ENCODE results near the gene ADD1. TPM values are rescaled to one million over a fixed set of nuclear protein-coding genes. Genes with fewer than 3 reads are reported as not detected.

Gene ADD1
- total and polyA plus RNA-seq, 2 donors (not counting 1 experiment from before 2014, with no cell fraction given): 164 to 171 TPM

DNA sequence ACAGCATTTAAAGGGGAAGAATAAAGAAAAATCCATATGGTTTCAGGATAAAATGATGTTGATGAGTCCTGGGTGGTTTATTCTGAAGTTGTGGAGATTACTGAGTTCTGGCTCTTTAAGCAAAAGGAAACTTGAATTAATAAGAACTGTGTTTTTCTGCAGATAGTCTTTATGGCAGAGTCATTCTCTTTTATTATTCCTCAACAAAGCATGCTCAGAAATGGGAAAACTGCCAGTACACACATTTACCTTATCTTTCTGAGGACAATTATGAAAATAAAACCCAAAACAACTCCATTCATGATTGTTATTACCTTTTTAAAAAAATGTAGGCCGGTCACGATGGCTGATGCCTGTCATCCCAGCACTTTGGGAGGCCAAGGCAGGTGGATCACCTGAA, 58.5 kb downstream of the ADD1 start:
- TF ChIP-seq EZH2 (IDR thresholded peaks at IDR 0.05; ENCODE audit: low read length, missing control alignments): no peak
- TF ChIP-seq, protein P1, sequence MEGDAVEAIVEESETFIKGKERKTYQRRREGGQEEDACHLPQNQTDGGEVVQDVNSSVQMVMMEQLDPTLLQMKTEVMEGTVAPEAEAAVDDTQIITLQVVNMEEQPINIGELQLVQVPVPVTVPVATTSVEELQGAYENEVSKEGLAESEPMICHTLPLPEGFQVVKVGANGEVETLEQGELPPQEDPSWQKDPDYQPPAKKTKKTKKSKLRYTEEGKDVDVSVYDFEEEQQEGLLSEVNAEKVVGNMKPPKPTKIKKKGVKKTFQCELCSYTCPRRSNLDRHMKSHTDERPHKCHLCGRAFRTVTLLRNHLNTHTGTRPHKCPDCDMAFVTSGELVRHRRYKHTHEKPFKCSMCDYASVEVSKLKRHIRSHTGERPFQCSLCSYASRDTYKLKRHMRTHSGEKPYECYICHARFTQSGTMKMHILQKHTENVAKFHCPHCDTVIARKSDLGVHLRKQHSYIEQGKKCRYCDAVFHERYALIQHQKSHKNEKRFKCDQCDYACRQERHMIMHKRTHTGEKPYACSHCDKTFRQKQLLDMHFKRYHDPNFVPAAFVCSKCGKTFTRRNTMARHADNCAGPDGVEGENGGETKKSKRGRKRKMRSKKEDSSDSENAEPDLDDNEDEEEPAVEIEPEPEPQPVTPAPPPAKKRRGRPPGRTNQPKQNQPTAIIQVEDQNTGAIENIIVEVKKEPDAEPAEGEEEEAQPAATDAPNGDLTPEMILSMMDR (conservative IDR thresholded peaks at IDR 0.05 in 1 of 2, IDR thresholded peaks at IDR 0.05 in 1 of 2; ENCODE audit: low read depth in 1 of 2, low read length in 2 of 2): no peak
- H3K9ac ChIP-seq (ENCODE audit: insufficient read depth, low read length): no peak overlapping the region
- peaks cover 28% of the 10 kb centered on the region for H3K36me3 ChIP-seq (ENCODE audit: control insufficient read depth, insufficient read depth, low read length)
- no peaks in the 10 kb centered on the region for H3K4me1 ChIP-seq (ENCODE audit: control insufficient read depth, extremely low read depth, insufficient read depth, low read length)
- H3K27me3 ChIP-seq (ENCODE audit: control insufficient read depth, insufficient read depth, low read length): no peaks in the 10 kb centered on the region
- no peak overlapping the region for H3K4me3 ChIP-seq (replicated peaks in 1 of 4; ENCODE audit: control extremely low read depth in 1 of 4, insufficient read depth in 1 of 4, low read depth in 3 of 4, low read length in 4 of 4)
- no peak overlapping the region for H2AFZ ChIP-seq (ENCODE audit: low read length)
- no peaks in the 10 kb centered on the region for H3K79me2 ChIP-seq (ENCODE audit: control insufficient read depth, insufficient read depth, low read length)
- no peak for DNase-seq (ENCODE audit: low read depth in 2 of 2)
- H3K9me3 ChIP-seq (ENCODE audit: control insufficient read depth, insufficient read depth, low read depth, low read length): no peaks in the 10 kb centered on the region
- H4K20me1 ChIP-seq (ENCODE audit: control insufficient read depth, extremely low read depth, insufficient read depth, low read length): no peaks in the 10 kb centered on the region
- H3K4me2 ChIP-seq (ENCODE audit: extremely low read depth, insufficient read depth, low read length): no peak overlapping the region
- no peak overlapping the region for H3K27ac ChIP-seq (ENCODE audit: insufficient read depth, low read length)

DNA sequence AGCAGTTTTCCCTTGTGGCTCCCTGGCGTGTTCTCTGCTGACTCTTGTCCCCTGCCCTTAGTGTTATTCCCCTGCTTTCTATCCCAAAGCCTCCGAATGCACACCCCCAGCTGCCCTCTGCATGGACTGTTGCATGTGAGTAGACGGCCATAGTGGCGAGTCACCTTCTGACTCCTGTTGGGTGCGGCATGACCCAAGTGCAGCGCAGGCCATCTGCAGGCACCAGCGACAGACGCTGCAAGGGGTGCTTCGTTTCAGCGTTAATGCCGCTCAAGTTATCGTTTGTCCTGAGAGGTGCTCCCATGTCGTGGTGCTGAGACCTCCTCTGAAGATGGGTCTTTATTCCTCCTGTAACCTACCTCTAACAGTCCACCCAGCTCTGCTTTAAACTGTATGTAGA, 61.9 kb downstream of the ADD1 start:
- Histone ChIP-seq H3K9ac (ENCODE audit: insufficient read depth, low read length) (no peak overlapping the region), H3K36me3 (ENCODE audit: control insufficient read depth, insufficient read depth, low read length) (peaks cover 14% of the 10 kb centered on the region), H3K79me2 (ENCODE audit: control insufficient read depth, insufficient read depth, low read length) (no peaks in the 10 kb centered on the region), H2AFZ (ENCODE audit: low read length) (no peak overlapping the region), H3K27ac (ENCODE audit: insufficient read depth, low read length) (no peak overlapping the region), H3K4me3 (replicated peaks in 1 of 4; ENCODE audit: control extremely low read depth in 1 of 4, insufficient read depth in 1 of 4, low read depth in 3 of 4, low read length in 4 of 4) (no peak overlapping the region), H3K4me2 (ENCODE audit: extremely low read depth, insufficient read depth, low read length) (no peak overlapping the region), H3K4me1 (ENCODE audit: control insufficient read depth, extremely low read depth, insufficient read depth, low read length) (no peaks in the 10 kb centered on the region), H4K20me1 (ENCODE audit: control insufficient read depth, extremely low read depth, insufficient read depth, low read length) (no peaks in the 10 kb centered on the region), H3K27me3 (ENCODE audit: control insufficient read depth, insufficient read depth, low read length) (no peaks in the 10 kb centered on the region), H3K9me3 (ENCODE audit: control insufficient read depth, insufficient read depth, low read depth, low read length) (no peaks in the 10 kb centered on the region)
- DNase-seq (ENCODE audit: low read depth in 2 of 2): no peak
- TF ChIP-seq, protein P1 (conservative IDR thresholded peaks at IDR 0.05 in 1 of 2, IDR thresholded peaks at IDR 0.05 in 1 of 2; ENCODE audit: low read depth in 1 of 2, low read length in 2 of 2): no peak
- TF ChIP-seq EZH2 (IDR thresholded peaks at IDR 0.05; ENCODE audit: low read length, missing control alignments): no peak

DNA sequence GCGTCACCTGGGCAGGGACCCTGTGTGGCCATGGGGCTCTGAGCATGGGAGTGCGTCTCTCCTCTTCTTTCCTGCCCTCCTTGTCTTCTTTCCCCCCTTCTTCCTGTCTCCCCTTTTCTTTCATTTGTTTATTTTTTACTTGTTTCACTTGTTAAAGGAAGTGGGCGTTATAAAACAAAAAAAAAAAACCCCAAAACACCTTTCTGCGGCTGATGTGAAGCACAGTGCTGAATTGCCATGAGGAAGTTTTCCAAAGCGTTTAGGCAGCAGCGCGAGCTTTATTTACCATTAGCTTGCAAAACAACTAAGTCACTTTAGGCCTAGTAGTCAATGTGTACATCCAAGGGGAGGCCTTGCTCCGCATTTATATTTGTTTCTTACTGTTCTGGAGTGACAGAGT, 62.6 kb downstream of the ADD1 start:
- no peak overlapping the region for H2AFZ ChIP-seq (ENCODE audit: low read length)
- H4K20me1 ChIP-seq (ENCODE audit: control insufficient read depth, extremely low read depth, insufficient read depth, low read length): no peaks in the 10 kb centered on the region
- no peaks in the 10 kb centered on the region for H3K4me1 ChIP-seq (ENCODE audit: control insufficient read depth, extremely low read depth, insufficient read depth, low read length)
- no peak for TF ChIP-seq EZH2 (IDR thresholded peaks at IDR 0.05; ENCODE audit: low read length, missing control alignments)
- TF ChIP-seq, protein P1 (conservative IDR thresholded peaks at IDR 0.05 in 1 of 2, IDR thresholded peaks at IDR 0.05 in 1 of 2; ENCODE audit: low read depth in 1 of 2, low read length in 2 of 2): no peak
- no peak overlapping the region for H3K9ac ChIP-seq (ENCODE audit: insufficient read depth, low read length)
- H3K27me3 ChIP-seq (ENCODE audit: control insufficient read depth, insufficient read depth, low read length): no peaks in the 10 kb centered on the region
- no peaks in the 10 kb centered on the region for H3K9me3 ChIP-seq (ENCODE audit: control insufficient read depth, insufficient read depth, low read depth, low read length)
- no peak overlapping the region for H3K27ac ChIP-seq (ENCODE audit: insufficient read depth, low read length)
- DNase-seq (ENCODE audit: low read depth in 2 of 2): no peak
- H3K4me3 ChIP-seq (replicated peaks in 1 of 4; ENCODE audit: control extremely low read depth in 1 of 4, insufficient read depth in 1 of 4, low read depth in 3 of 4, low read length in 4 of 4): no peak overlapping the region
- H3K36me3 ChIP-seq (ENCODE audit: control insufficient read depth, insufficient read depth, low read length): peaks cover 11% of the 10 kb centered on the region
- no peaks in the 10 kb centered on the region for H3K79me2 ChIP-seq (ENCODE audit: control insufficient read depth, insufficient read depth, low read length)
- H3K4me2 ChIP-seq (ENCODE audit: extremely low read depth, insufficient read depth, low read length): no peak overlapping the region

Measured in fibroblast of lung (primary cell).